NCI-H1092 (cell line): ENCODE results near the gene DNAAF5.

Experiments used
- DNase-seq: peaks from one replicate; lab custom pipeline; 2025; lab: John Stamatoyannopoulos, UW

DNAAF5 gene

GRCh38 chr7:768881-769504 is 42.5 kb downstream of the DNAAF5 start:
- DNase-seq = peak; percentile 51

- DNase-seq = no peak
Observed at GRCh38 chr7:770336-770735, 43.8 kb downstream of the DNAAF5 start.

- no peak for DNase-seq
Observed at GRCh38 chr7:770741-771166, 44.3 kb downstream of the DNAAF5 start.

- no peak for DNase-seq
Observed at GRCh38 chr7:771234-772004, 44.9 kb downstream of the DNAAF5 start.

- DNase-seq = no peak
Observed at GRCh38 chr7:772005-772294, 45.5 kb downstream of the DNAAF5 start.

- DNase-seq = no peak
Observed at GRCh38 chr7:772392-772791, 45.9 kb downstream of the DNAAF5 start.

- DNase-seq = no peak
Observed at GRCh38 chr7:772861-773621, 46.5 kb downstream of the DNAAF5 start.

GRCh38 chr7:773622-773915 is 47.1 kb downstream of the DNAAF5 start:
- DNase-seq = no peak

- DNase-seq = no peak
Observed at GRCh38 chr7:774161-775109, 47.9 kb downstream of the DNAAF5 start.

- DNase-seq = no peak
Observed at GRCh38 chr7:776381-776780, 49.9 kb downstream of the DNAAF5 start.

GRCh38 chr7:776992-777727 is 50.7 kb downstream of the DNAAF5 start:
- no peak for DNase-seq

- no peak for DNase-seq
Observed at GRCh38 chr7:777728-778078, 51.2 kb downstream of the DNAAF5 start.

- DNase-seq = peak; percentile 79
Observed at GRCh38 chr7:778271-778967, 51.9 kb downstream of the DNAAF5 start.

GRCh38 chr7:778968-779451 is 52.5 kb downstream of the DNAAF5 start:
- DNase-seq = peak; percentile 79

- no peak for DNase-seq
Observed at GRCh38 chr7:779480-779879, 53.0 kb downstream of the DNAAF5 start.

GRCh38 chr7:780081-780480 is 53.6 kb downstream of the DNAAF5 start:
- no peak for DNase-seq

GRCh38 chr7:780516-780915 is 54.0 kb downstream of the DNAAF5 start:
- DNase-seq = no peak

- DNase-seq = no peak
Observed at GRCh38 chr7:781186-781849, 54.8 kb downstream of the DNAAF5 start.

GRCh38 chr7:781936-782529 is 55.5 kb downstream of the DNAAF5 start:
- DNase-seq = no peak
